ENCODE results near the gene PGGT1B.

Gene PGGT1B

GRCh38 chr5:115231598-115231997, 31.1 kb downstream of the PGGT1B start:
- Histone ChIP-seq H3K79me2 (ENCODE audit: control insufficient read depth, insufficient read depth, low read length, poor library complexity) (no peaks in the 10 kb centered on the region), H2BK5ac (ENCODE audit: low read depth, low read length, poor library complexity) (no peak overlapping the region), H3K14ac (ENCODE audit: low read length) (no peak overlapping the region), H2BK120ac (ENCODE audit: insufficient read depth, low read length, poor library complexity) (no peak overlapping the region), H3K4ac (ENCODE audit: low read depth, low read length) (no peak overlapping the region), H4K12ac (ENCODE audit: low read depth, low read length) (no peak overlapping the region), H3K23ac (ENCODE audit: low read length) (no peak overlapping the region), H3K4me1 (ENCODE audit: control insufficient read depth in 1 of 2, insufficient read depth in 2 of 2, low read length in 2 of 2) (no peaks in the 10 kb centered on the region), H4K91ac (ENCODE audit: low read depth, low read length) (no peak overlapping the region), H3K18ac (ENCODE audit: low read length) (no peak overlapping the region), H2AFZ (ENCODE audit: insufficient read depth, low read length, poor library complexity) (no peak overlapping the region), H3K27me3 (ENCODE audit: insufficient read depth, low read length) (no peaks in the 10 kb centered on the region), H3K27ac (ENCODE audit: low read depth, low read length) (no peak overlapping the region), H4K8ac (ENCODE audit: low read depth, low read length) (no peak overlapping the region), H3K9me3 (ENCODE audit: insufficient read depth, low read depth, low read length) (no peaks in the 10 kb centered on the region), H3K9ac (ENCODE audit: low read length) (no peak overlapping the region), H3K4me2 (ENCODE audit: low read length) (no peak overlapping the region), H3K79me1 (ENCODE audit: low read length) (no peaks in the 10 kb centered on the region), H2BK12ac (ENCODE audit: low read length) (no peak overlapping the region), H3K4me3 (ENCODE audit: low read depth, low read length) (no peak overlapping the region), H3K36me3 (ENCODE audit: control insufficient read depth in 1 of 2, insufficient read depth in 2 of 2, low read length in 2 of 2) (peaks cover 0 to 2% of the 10 kb centered on the region in 2 experiments), H2AK5ac (ENCODE audit: low read length) (no peak overlapping the region)
- no CpG with 5 or more reads among the region's 4 CpGs for WGBS (ENCODE audit: extremely low coverage, insufficient coverage, insufficient read length)
- peak in 1 of 2 donors; percentile 17 for DNase-seq

- Histone ChIP-seq H3K14ac (ENCODE audit: low read length) (no peak overlapping the region), H2BK120ac (ENCODE audit: insufficient read depth, low read length, poor library complexity) (no peak overlapping the region), H3K9ac (ENCODE audit: low read length) (no peak overlapping the region), H3K9me3 (ENCODE audit: insufficient read depth, low read depth, low read length) (no peaks in the 10 kb centered on the region), H2BK5ac (ENCODE audit: low read depth, low read length, poor library complexity) (no peak overlapping the region), H3K36me3 (ENCODE audit: control insufficient read depth in 1 of 2, insufficient read depth in 2 of 2, low read length in 2 of 2) (peaks cover 0 to 2% of the 10 kb centered on the region in 2 experiments), H3K27ac (ENCODE audit: low read depth, low read length) (no peak overlapping the region), H2AK5ac (ENCODE audit: low read length) (no peak overlapping the region), H2AFZ (ENCODE audit: insufficient read depth, low read length, poor library complexity) (no peak overlapping the region), H3K4me2 (ENCODE audit: low read length) (no peak overlapping the region), H4K91ac (ENCODE audit: low read depth, low read length) (no peak overlapping the region), H3K79me2 (ENCODE audit: control insufficient read depth, insufficient read depth, low read length, poor library complexity) (no peaks in the 10 kb centered on the region), H4K12ac (ENCODE audit: low read depth, low read length) (no peak overlapping the region), H3K4ac (ENCODE audit: low read depth, low read length) (no peak overlapping the region), H3K23ac (ENCODE audit: low read length) (no peak overlapping the region), H4K8ac (ENCODE audit: low read depth, low read length) (no peak overlapping the region), H3K4me1 (ENCODE audit: control insufficient read depth in 1 of 2, insufficient read depth in 2 of 2, low read length in 2 of 2) (no peaks in the 10 kb centered on the region), H3K18ac (ENCODE audit: low read length) (no peak overlapping the region), H3K27me3 (ENCODE audit: insufficient read depth, low read length) (no peaks in the 10 kb centered on the region), H3K4me3 (ENCODE audit: low read depth, low read length) (no peak overlapping the region), H3K79me1 (ENCODE audit: low read length) (no peaks in the 10 kb centered on the region), H2BK12ac (ENCODE audit: low read length) (no peak overlapping the region)
- WGBS (ENCODE audit: extremely low coverage, insufficient coverage, insufficient read length), result no CpG with 5 or more reads among the region's 1 CpG
- no peak for DNase-seq
These were observed 33.1 kb downstream of the PGGT1B start for GRCh38 chr5:115229606-115230005.

GRCh38 chr5:115227281-115227680, 35.4 kb downstream of the PGGT1B start:
- no peak overlapping the region for H3K23ac ChIP-seq (ENCODE audit: low read length)
- no peak overlapping the region for H2AFZ ChIP-seq (ENCODE audit: insufficient read depth, low read length, poor library complexity)
- H3K27ac ChIP-seq (ENCODE audit: low read depth, low read length), result no peak overlapping the region
- H3K9ac ChIP-seq (ENCODE audit: low read length), result no peak overlapping the region
- no peak overlapping the region for H2AK5ac ChIP-seq (ENCODE audit: low read length)
- H3K79me2 ChIP-seq (ENCODE audit: control insufficient read depth, insufficient read depth, low read length, poor library complexity), result no peaks in the 10 kb centered on the region
- H4K91ac ChIP-seq (ENCODE audit: low read depth, low read length), result no peak overlapping the region
- H3K4ac ChIP-seq (ENCODE audit: low read depth, low read length), result no peak overlapping the region
- H3K79me1 ChIP-seq (ENCODE audit: low read length), result no peaks in the 10 kb centered on the region
- no peak overlapping the region for H3K18ac ChIP-seq (ENCODE audit: low read length)
- DNase-seq, result peak; percentile 85 to 90
- H3K4me3 ChIP-seq (ENCODE audit: low read depth, low read length), result no peak overlapping the region
- no peak overlapping the region for H4K12ac ChIP-seq (ENCODE audit: low read depth, low read length)
- H2BK5ac ChIP-seq (ENCODE audit: low read depth, low read length, poor library complexity), result no peak overlapping the region
- no peak overlapping the region for H4K8ac ChIP-seq (ENCODE audit: low read depth, low read length)
- no peak overlapping the region for H3K4me2 ChIP-seq (ENCODE audit: low read length)
- no peaks in the 10 kb centered on the region for H3K9me3 ChIP-seq (ENCODE audit: insufficient read depth, low read depth, low read length)
- H2BK120ac ChIP-seq (ENCODE audit: insufficient read depth, low read length, poor library complexity), result no peak overlapping the region
- no peaks in the 10 kb centered on the region for H3K27me3 ChIP-seq (ENCODE audit: insufficient read depth, low read length)
- H2BK12ac ChIP-seq (ENCODE audit: low read length), result no peak overlapping the region
- H3K4me1 ChIP-seq (ENCODE audit: control insufficient read depth in 1 of 2, insufficient read depth in 2 of 2, low read length in 2 of 2), result no peaks in the 10 kb centered on the region
- no peak overlapping the region for H3K14ac ChIP-seq (ENCODE audit: low read length)
- peaks cover 2% of the 10 kb centered on the region in 2 experiments for H3K36me3 ChIP-seq (ENCODE audit: control insufficient read depth in 1 of 2, insufficient read depth in 2 of 2, low read length in 2 of 2)
- no CpG with 5 or more reads among the region's 1 CpG for WGBS (ENCODE audit: extremely low coverage, insufficient coverage, insufficient read length)

GRCh38 chr5:115214541-115214940, 48.1 kb downstream of the PGGT1B start:
- Histone ChIP-seq H3K27me3 (ENCODE audit: insufficient read depth, low read length) (no peaks in the 10 kb centered on the region), H3K14ac (ENCODE audit: low read length) (no peak overlapping the region), H4K8ac (ENCODE audit: low read depth, low read length) (no peak overlapping the region), H3K4me3 (ENCODE audit: low read depth, low read length) (no peak overlapping the region), H2BK120ac (ENCODE audit: insufficient read depth, low read length, poor library complexity) (no peak overlapping the region), H2AFZ (ENCODE audit: insufficient read depth, low read length, poor library complexity) (no peak overlapping the region), H3K79me2 (ENCODE audit: control insufficient read depth, insufficient read depth, low read length, poor library complexity) (no peaks in the 10 kb centered on the region), H4K91ac (ENCODE audit: low read depth, low read length) (no peak overlapping the region), H3K4me1 (ENCODE audit: control insufficient read depth in 1 of 2, insufficient read depth in 2 of 2, low read length in 2 of 2) (no peaks in the 10 kb centered on the region), H3K23ac (ENCODE audit: low read length) (no peak overlapping the region), H3K18ac (ENCODE audit: low read length) (no peak overlapping the region), H3K9me3 (ENCODE audit: insufficient read depth, low read depth, low read length) (no peaks in the 10 kb centered on the region), H2BK5ac (ENCODE audit: low read depth, low read length, poor library complexity) (no peak overlapping the region), H3K4me2 (ENCODE audit: low read length) (no peak overlapping the region), H2AK5ac (ENCODE audit: low read length) (no peak overlapping the region), H3K79me1 (ENCODE audit: low read length) (no peaks in the 10 kb centered on the region), H3K4ac (ENCODE audit: low read depth, low read length) (no peak overlapping the region), H3K27ac (ENCODE audit: low read depth, low read length) (no peak overlapping the region), H3K36me3 (ENCODE audit: control insufficient read depth in 1 of 2, insufficient read depth in 2 of 2, low read length in 2 of 2) (peaks cover 0 to 7% of the 10 kb centered on the region in 2 experiments), H2BK12ac (ENCODE audit: low read length) (no peak overlapping the region), H3K9ac (ENCODE audit: low read length) (no peak overlapping the region), H4K12ac (ENCODE audit: low read depth, low read length) (no peak overlapping the region)
- DNase-seq, result no peak
- no CpG with 5 or more reads among the region's 1 CpG for WGBS (ENCODE audit: extremely low coverage, insufficient coverage, insufficient read length)

All from trophoblast cell (in vitro differentiated cells and primary cell).